AG04450 (cell line): ENCODE data around the gene AEN. TPM values are rescaled to one million over a fixed set of nuclear protein-coding genes. Genes with fewer than 3 reads are reported as not detected.

Experiments
- CTCF ChIA-PET: fragments of 300-600, 350-600 bp; formaldehyde crosslinking; extraction: SDS; loops from one replicate; lab custom pipeline; 2022; ENCODE audit warnings: antibody characterized with exemption, inconsistent platforms; lab: Charles Lee
- POLR2A ChIA-PET: fragments of 350-600 bp; formaldehyde crosslinking; extraction: SDS; loops from one replicate; lab custom pipeline; 2021; ENCODE audit warnings: antibody characterized with exemption, inconsistent platforms; lab: Yijun Ruan, JAX
- DNase-seq: peaks from one replicate; pipeline ENCODE4 v3.0.0-alpha.2; 2011; ENCODE audit warnings: low read depth, low spot score
- H3K27ac ChIP-seq: one replicate; pipeline ENCODE4 v1.5.1; 2012; ENCODE audit warnings: low read depth, low read length, control low read depth
- H3K27me3 ChIP-seq: one replicate; pipeline ENCODE4 v1.6.0; 2012; ENCODE audit warnings: low read length; ENCODE audit not compliant: control insufficient read depth, insufficient read depth
- H3K4me3 ChIP-seq: 2 replicates; pipeline ENCODE4 v1.5.1; 2011; ENCODE audit warnings: mild to moderate bottlenecking, low read depth, low read length, control low read depth
- H3K9me3 ChIP-seq: 2 replicates; pipeline ENCODE4 v1.5.1; 2012; ENCODE audit warnings: low read length; ENCODE audit not compliant: control insufficient read depth, insufficient read depth
- CTCF ChIP-seq: IDR thresholded peaks from 2 replicates; pipeline ENCODE4 v1.5.1; 2011; ENCODE audit warnings: low read depth, low read length, control low read depth, inconsistent platforms
- polyA plus RNA-seq: library from polyadenylated mRNA; depleted of rRNA; stranded (reverse); fragments of >200 nt; gene quantifications from 2 replicates; pipeline ENCODE4 v1.2.3, GENCODE V29; 2011

Gene AEN
- polyA plus RNA-seq, 1 experiment, result 41.8 TPM

DNA sequence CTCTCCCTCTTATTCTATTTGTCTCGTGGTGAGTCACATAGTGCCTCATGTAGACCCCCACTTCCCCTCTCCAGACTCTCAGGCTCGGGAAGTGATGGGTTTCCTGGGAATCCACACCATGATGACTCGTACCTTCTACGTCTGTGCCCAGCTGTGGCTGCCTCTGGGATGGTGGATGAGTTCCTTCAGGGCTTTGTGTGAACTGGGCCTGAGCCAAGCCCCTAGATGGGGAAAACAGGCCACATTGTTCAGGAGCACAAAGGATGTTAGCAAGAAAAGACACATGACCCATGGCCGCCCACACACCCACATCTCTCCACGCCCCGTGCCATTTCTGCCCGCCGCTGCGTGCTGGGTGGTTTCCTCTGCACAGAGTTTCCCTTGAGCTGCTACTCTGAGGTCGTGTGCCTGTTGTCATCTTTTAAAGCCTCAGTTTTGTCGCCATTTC lies 28.2 kb downstream of the AEN start:
- DNase-seq, result peak; percentile 95
- no peaks in the 10 kb centered on the region; the same call in 1 of the 2 replicates for H3K9me3 ChIP-seq
- CTCF ChIA-PET, result interaction anchor here (1.2 to 1.3 kb wide), 3 partner anchors 9 to 25 kb away, joined by 3 to 4 read pairs (median 4); partner anchors contain the start of gene ISG20
- no peak overlapping the region for H3K4me3 ChIP-seq
- POLR2A ChIA-PET, result interaction anchor here (2.0 kb wide), 1 partner anchor 11 kb away, joined by 5 read pairs; no protein-coding TSS in a partner anchor
- no peaks in the 10 kb centered on the region for H3K27me3 ChIP-seq
- no peak for TF ChIP-seq CTCF
- peak overlapping the region; percentile 97 for H3K27ac ChIP-seq

GRCh38 chr15:88649753-88650551 lies 28.8 kb downstream of the AEN start:
- Histone ChIP-seq H3K4me3 (no peak overlapping the region), H3K9me3 (no peaks in the 10 kb centered on the region; the same call in 1 of the 2 replicates), H3K27ac (peak overlapping the region; percentile 97), H3K27me3 (no peaks in the 10 kb centered on the region)
- no peak for TF ChIP-seq CTCF
- CTCF ChIA-PET, result interaction anchor here (1.2 to 1.3 kb wide), 3 partner anchors 8 to 25 kb away, joined by 3 to 4 read pairs (median 4); partner anchors contain the start of gene ISG20
- DNase-seq, result no peak
- POLR2A ChIA-PET, result interaction anchor here (2.0 kb wide), 1 partner anchor 12 kb away, joined by 5 read pairs; no protein-coding TSS in a partner anchor

DNA sequence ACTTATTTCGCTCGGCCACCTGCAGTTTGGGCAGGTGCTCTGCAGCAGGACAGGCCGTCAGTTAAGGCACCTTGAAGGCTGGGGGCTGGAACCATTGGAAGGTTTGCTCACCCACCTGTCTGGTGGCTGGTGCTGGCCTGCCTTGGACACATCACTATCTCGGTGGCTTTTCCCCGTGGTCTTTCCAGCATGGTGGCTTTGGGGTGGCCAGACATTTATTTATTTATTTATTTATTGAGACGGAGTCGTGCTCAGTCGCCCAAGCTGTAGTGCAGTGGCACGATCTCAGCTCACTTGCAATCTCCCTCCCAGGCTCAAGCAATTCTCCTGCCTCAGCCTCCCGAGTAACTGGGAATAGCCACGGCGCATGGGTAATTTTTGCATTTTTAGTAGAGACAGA lies 29.4 kb downstream of the AEN start:
- Histone ChIP-seq H3K27me3 (no peaks in the 10 kb centered on the region), H3K9me3 (no peaks in the 10 kb centered on the region; the same call in 1 of the 2 replicates), H3K27ac (no peak overlapping the region), H3K4me3 (no peak overlapping the region)
- no peak for TF ChIP-seq CTCF
- ChIA-PET CTCF (interaction anchor here (1.3 kb wide), 2 partner anchors 12 to 26 kb away, joined by 4 read pairs; partner anchors contain the start of gene ISG20), POLR2A (interaction anchor here (2.0 kb wide), 1 partner anchor 12 kb away, joined by 5 read pairs; no protein-coding TSS in a partner anchor)
- no peak for DNase-seq

GRCh38 chr15:88651136-88651732 lies 30.1 kb downstream of the AEN start:
- ChIA-PET CTCF (no interaction called here), POLR2A (no interaction called here)
- no peak for DNase-seq
- Histone ChIP-seq H3K27ac (peak overlapping the region; percentile 31), H3K9me3 (no peaks in the 10 kb centered on the region; the same call in 1 of the 2 replicates), H3K4me3 (no peak overlapping the region), H3K27me3 (no peaks in the 10 kb centered on the region)
- no peak for TF ChIP-seq CTCF
